HUES6 (cell line): ENCODE data around the gene USP36.
"Not testable (repeated sequence)": the region's sequence is repeated elsewhere in the genome, so short reads cannot be mapped to it uniquely, and the experiment has no call there.

Source experiments
- H3K27ac ChIP-seq: 2 replicates; pipeline ENCODE4 v1.7.0; 2013; ENCODE audit warnings: low read depth, mild to moderate bottlenecking, low read length, inconsistent platforms
- H3K27me3 ChIP-seq: 2 replicates; pipeline ENCODE4 v1.6.1; 2013; ENCODE audit warnings: low read length; ENCODE audit not compliant: control insufficient read depth, insufficient read depth
- H3K36me3 ChIP-seq: 2 replicates; pipeline ENCODE4 v1.6.1; 2013; ENCODE audit warnings: low read length; ENCODE audit not compliant: control insufficient read depth, insufficient read depth
- H3K4me1 ChIP-seq: 2 replicates; pipeline ENCODE4 v1.6.1; 2013; ENCODE audit warnings: low read length; ENCODE audit not compliant: control insufficient read depth, insufficient read depth
- H3K4me3 ChIP-seq: 2 replicates; pipeline ENCODE4 v1.5.1; 2013; ENCODE audit warnings: low read depth, low read length
- H3K9ac ChIP-seq: one replicate; pipeline ENCODE4 v1.6.1; 2013; ENCODE audit warnings: mild to moderate bottlenecking, low read length
- H3K9me3 ChIP-seq: 2 replicates; pipeline ENCODE4 v1.6.1; 2013; ENCODE audit warnings: low read depth, low read length; ENCODE audit not compliant: control insufficient read depth, insufficient read depth

Gene USP36

GRCh38 chr17:78780335-78780734 is 60.3 kb downstream of the USP36 start:
- Histone ChIP-seq H3K9me3 (no peaks in the 10 kb centered on the region), H3K27ac (no peak overlapping the region), H3K4me3 (no peak overlapping the region), H3K27me3 (no peaks in the 10 kb centered on the region), H3K9ac (no peak overlapping the region), H3K36me3 (no peaks in the 10 kb centered on the region), H3K4me1 (0 out of 2 replicates have a peak, but pooled peaks cover 3% of the 10 kb centered on the region)

GRCh38 chr17:78779850-78780249 is 60.8 kb downstream of the USP36 start:
- H3K4me1 ChIP-seq: 0 out of 2 replicates have a peak, but pooled peaks cover 3% of the 10 kb centered on the region
- H3K36me3 ChIP-seq: no peaks in the 10 kb centered on the region
- H3K27me3 ChIP-seq: no peaks in the 10 kb centered on the region
- H3K27ac ChIP-seq: no peak overlapping the region
- H3K4me3 ChIP-seq: no peak overlapping the region
- no peak overlapping the region for H3K9ac ChIP-seq
- no peaks in the 10 kb centered on the region for H3K9me3 ChIP-seq

GRCh38 chr17:78779286-78779651 is 61.3 kb downstream of the USP36 start:
- not testable (repeated sequence) for H3K9me3 ChIP-seq, H3K9ac ChIP-seq, H3K27ac ChIP-seq, H3K4me1 ChIP-seq, H3K27me3 ChIP-seq, H3K36me3 ChIP-seq, H3K4me3 ChIP-seq

GRCh38 chr17:78777881-78778280 is 62.7 kb downstream of the USP36 start:
- Histone ChIP-seq H3K36me3 (no peaks in the 10 kb centered on the region), H3K9ac (no peak overlapping the region), H3K27ac (no peak overlapping the region), H3K9me3 (no peaks in the 10 kb centered on the region), H3K4me3 (no peak overlapping the region), H3K27me3 (no peaks in the 10 kb centered on the region), H3K4me1 (0 out of 2 replicates have a peak, but pooled peaks cover 3% of the 10 kb centered on the region)

- Histone ChIP-seq H3K4me1 (no peaks in the 10 kb centered on the region), H3K27ac (no peak overlapping the region), H3K36me3 (no peaks in the 10 kb centered on the region), H3K27me3 (no peaks in the 10 kb centered on the region), H3K9me3 (no peaks in the 10 kb centered on the region), H3K9ac (no peak overlapping the region), H3K4me3 (no peak overlapping the region)
Measured at GRCh38 chr17:78774956-78775571, 65.5 kb downstream of the USP36 start.

GRCh38 chr17:78774453-78774852 is 66.2 kb downstream of the USP36 start:
- H3K4me3 ChIP-seq: no peak overlapping the region
- H3K27ac ChIP-seq: no peak overlapping the region
- H3K9me3 ChIP-seq: no peaks in the 10 kb centered on the region
- no peak overlapping the region for H3K9ac ChIP-seq
- no peaks in the 10 kb centered on the region for H3K4me1 ChIP-seq
- H3K36me3 ChIP-seq: no peaks in the 10 kb centered on the region
- no peaks in the 10 kb centered on the region for H3K27me3 ChIP-seq

GRCh38 chr17:78771758-78772382 is 68.7 kb downstream of the USP36 start:
- Histone ChIP-seq H3K9me3 (no peaks in the 10 kb centered on the region), H3K27me3 (no peaks in the 10 kb centered on the region), H3K4me1 (no peaks in the 10 kb centered on the region), H3K4me3 (no peak overlapping the region), H3K9ac (no peak overlapping the region), H3K36me3 (no peaks in the 10 kb centered on the region), H3K27ac (no peak overlapping the region)

GRCh38 chr17:78769196-78769773 is 71.3 kb downstream of the USP36 start:
- Histone ChIP-seq H3K27ac (no peak overlapping the region), H3K4me1 (no peaks in the 10 kb centered on the region), H3K27me3 (no peaks in the 10 kb centered on the region), H3K9me3 (no peaks in the 10 kb centered on the region), H3K4me3 (no peak overlapping the region), H3K9ac (no peak overlapping the region), H3K36me3 (no peaks in the 10 kb centered on the region)

- Histone ChIP-seq H3K27me3 (no peaks in the 10 kb centered on the region), H3K9me3 (no peaks in the 10 kb centered on the region), H3K4me1 (no peaks in the 10 kb centered on the region), H3K9ac (no peak overlapping the region), H3K36me3 (no peaks in the 10 kb centered on the region), H3K27ac (no peak overlapping the region), H3K4me3 (no peak overlapping the region)
Measured at GRCh38 chr17:78767806-78768205, 72.8 kb downstream of the USP36 start.

GRCh38 chr17:78766743-78767294 is 73.8 kb downstream of the USP36 start:
- Histone ChIP-seq H3K27me3 (no peaks in the 10 kb centered on the region), H3K9me3 (no peaks in the 10 kb centered on the region), H3K4me3 (no peak overlapping the region), H3K9ac (no peak overlapping the region), H3K36me3 (no peaks in the 10 kb centered on the region), H3K27ac (no peak overlapping the region), H3K4me1 (no peaks in the 10 kb centered on the region)

- no peaks in the 10 kb centered on the region for H3K4me1 ChIP-seq
Measured at GRCh38 chr17:78766225-78766624, 74.4 kb downstream of the USP36 start.

More at GRCh38 chr17:78766225-78766624, 74.4 kb downstream of the USP36 start:
- Histone ChIP-seq H3K9me3 (no peaks in the 10 kb centered on the region), H3K27ac (no peak overlapping the region), H3K4me3 (no peak overlapping the region), H3K27me3 (no peaks in the 10 kb centered on the region), H3K36me3 (no peaks in the 10 kb centered on the region), H3K9ac (no peak overlapping the region)
